Muscle layer of colon (tissue), 2 donors: ENCODE measurements around the gene EIF4EBP3.

ENCODE experiments used
- H3K27ac ChIP-seq: one replicate; pipeline ENCODE4 v1.7.0; 2013; ENCODE audit warnings: low read depth, mild to moderate bottlenecking, low read length, moderate library complexity
- H3K27me3 ChIP-seq, 2 donors: one replicate each; pipeline ENCODE4 v1.7.0; 2013; ENCODE audit warnings: low read length in 2 of 2, mild to moderate bottlenecking in 2 of 2; ENCODE audit not compliant: insufficient read depth in 2 of 2, control insufficient read depth in 1 of 2
- H3K36me3 ChIP-seq: one replicate; pipeline ENCODE4 v1.7.0; 2013; ENCODE audit warnings: mild to moderate bottlenecking, low read length; ENCODE audit not compliant: insufficient read depth
- H3K4me1 ChIP-seq: one replicate; pipeline ENCODE4 v1.7.0; 2013; ENCODE audit warnings: mild to moderate bottlenecking, low read length; ENCODE audit not compliant: insufficient read depth
- H3K4me3 ChIP-seq, 2 donors: one replicate each; pipeline ENCODE4 v1.7.0; 2013; ENCODE audit warnings: low read length in 2 of 2, low read depth in 1 of 2, mild to moderate bottlenecking in 1 of 2, moderate library complexity in 1 of 2
- H3K9ac ChIP-seq: one replicate; pipeline ENCODE4 v1.7.0; 2013; ENCODE audit warnings: low read length
- H3K9me3 ChIP-seq: one replicate; pipeline ENCODE4 v1.7.0; 2013; ENCODE audit warnings: mild to moderate bottlenecking, low read length
- donor health status: abdominal sarcoma.
- donor health status: Adenocarcinoma of cecum.

EIF4EBP3 gene

GRCh38 chr5:140567136-140567818, 19.8 kb downstream of the EIF4EBP3 start:
- peaks cover 37% of the 10 kb centered on the region for H3K36me3 ChIP-seq
- H3K9me3 ChIP-seq: no peaks in the 10 kb centered on the region
- H3K4me1 ChIP-seq: peaks cover 45% of the 10 kb centered on the region
- H3K27ac ChIP-seq: no peak overlapping the region
- H3K27me3 ChIP-seq: no peaks in the 10 kb centered on the region
- H3K9ac ChIP-seq: no peak overlapping the region
- no peak overlapping the region for H3K4me3 ChIP-seq

- no peaks in the 10 kb centered on the region for H3K27me3 ChIP-seq
- no peaks in the 10 kb centered on the region for H3K9me3 ChIP-seq
- H3K4me1 ChIP-seq: peaks cover 40% of the 10 kb centered on the region
- H3K36me3 ChIP-seq: peaks cover 37% of the 10 kb centered on the region
- no peak overlapping the region for H3K9ac ChIP-seq
- no peak overlapping the region for H3K4me3 ChIP-seq
- no peak overlapping the region for H3K27ac ChIP-seq
Measured at GRCh38 chr5:140567871-140568270, 20.4 kb downstream of the EIF4EBP3 start.

GRCh38 chr5:140568443-140569063, 21.1 kb downstream of the EIF4EBP3 start:
- no peak overlapping the region for H3K9ac ChIP-seq
- peaks cover 33% of the 10 kb centered on the region for H3K4me1 ChIP-seq
- H3K4me3 ChIP-seq: no peak overlapping the region
- H3K36me3 ChIP-seq: peaks cover 37% of the 10 kb centered on the region
- H3K27me3 ChIP-seq: no peaks in the 10 kb centered on the region
- H3K27ac ChIP-seq: no peak overlapping the region
- H3K9me3 ChIP-seq: no peaks in the 10 kb centered on the region

GRCh38 chr5:140569197-140569596, 21.7 kb downstream of the EIF4EBP3 start:
- Histone ChIP-seq H3K27ac (no peak overlapping the region), H3K4me1 (peaks cover 30% of the 10 kb centered on the region), H3K9me3 (no peaks in the 10 kb centered on the region), H3K9ac (peak overlapping the region; percentile 11), H3K4me3 (no peak overlapping the region), H3K27me3 (no peaks in the 10 kb centered on the region), H3K36me3 (peaks cover 37% of the 10 kb centered on the region)

GRCh38 chr5:140570058-140570457, 22.6 kb downstream of the EIF4EBP3 start:
- peaks cover 37% of the 10 kb centered on the region for H3K36me3 ChIP-seq
- no peaks in the 10 kb centered on the region for H3K9me3 ChIP-seq
- H3K4me3 ChIP-seq: no peak overlapping the region
- H3K27ac ChIP-seq: no peak overlapping the region
- no peaks in the 10 kb centered on the region for H3K27me3 ChIP-seq
- peaks cover 27% of the 10 kb centered on the region for H3K4me1 ChIP-seq
- no peak overlapping the region for H3K9ac ChIP-seq

GRCh38 chr5:140570488-140570887, 23.0 kb downstream of the EIF4EBP3 start:
- no peak overlapping the region for H3K4me3 ChIP-seq
- no peak overlapping the region for H3K27ac ChIP-seq
- no peaks in the 10 kb centered on the region for H3K9me3 ChIP-seq
- no peak overlapping the region for H3K9ac ChIP-seq
- H3K4me1 ChIP-seq: peaks cover 23% of the 10 kb centered on the region
- no peaks in the 10 kb centered on the region for H3K27me3 ChIP-seq
- H3K36me3 ChIP-seq: peaks cover 37% of the 10 kb centered on the region

GRCh38 chr5:140571105-140571504, 23.6 kb downstream of the EIF4EBP3 start:
- Histone ChIP-seq H3K27me3 (no peaks in the 10 kb centered on the region), H3K27ac (peak overlapping the region; percentile 24), H3K4me1 (peaks cover 17% of the 10 kb centered on the region), H3K9ac (no peak overlapping the region), H3K36me3 (peaks cover 34% of the 10 kb centered on the region), H3K4me3 (no peak overlapping the region), H3K9me3 (no peaks in the 10 kb centered on the region)

- Histone ChIP-seq H3K36me3 (peaks cover 9% of the 10 kb centered on the region), H3K9me3 (no peaks in the 10 kb centered on the region), H3K4me1 (no peaks in the 10 kb centered on the region), H3K4me3 (no peak overlapping the region), H3K9ac (no peak overlapping the region), H3K27me3 (no peaks in the 10 kb centered on the region), H3K27ac (no peak overlapping the region)
Measured at GRCh38 chr5:140573683-140574082, 26.2 kb downstream of the EIF4EBP3 start.

- Histone ChIP-seq H3K27me3 (no peaks in the 10 kb centered on the region), H3K27ac (no peak overlapping the region), H3K36me3 (peaks cover 9% of the 10 kb centered on the region), H3K4me1 (no peaks in the 10 kb centered on the region), H3K4me3 (no peak overlapping the region), H3K9ac (no peak overlapping the region), H3K9me3 (no peaks in the 10 kb centered on the region)
Measured at GRCh38 chr5:140574165-140574564, 26.7 kb downstream of the EIF4EBP3 start.

- Histone ChIP-seq H3K27ac (no peak overlapping the region), H3K36me3 (peaks cover 5% of the 10 kb centered on the region), H3K4me3 (no peak overlapping the region), H3K9me3 (no peaks in the 10 kb centered on the region), H3K27me3 (no peaks in the 10 kb centered on the region), H3K9ac (no peak overlapping the region), H3K4me1 (no peaks in the 10 kb centered on the region)
Measured at GRCh38 chr5:140575309-140575708, 27.8 kb downstream of the EIF4EBP3 start.

GRCh38 chr5:140576776-140577201, 29.3 kb downstream of the EIF4EBP3 start:
- no peaks in the 10 kb centered on the region for H3K4me1 ChIP-seq
- H3K4me3 ChIP-seq: no peak overlapping the region
- H3K36me3 ChIP-seq: no peaks in the 10 kb centered on the region
- H3K9me3 ChIP-seq: no peaks in the 10 kb centered on the region
- H3K27ac ChIP-seq: no peak overlapping the region
- no peaks in the 10 kb centered on the region for H3K27me3 ChIP-seq
- no peak overlapping the region for H3K9ac ChIP-seq
